IPS DF 6.9 (cell line): ENCODE data around the gene ESPN.
"Not testable (repeated sequence)": the region's sequence is repeated elsewhere in the genome, so short reads cannot be mapped to it uniquely, and the experiment has no call there.

Source experiments
- DNase-seq: peaks from one replicate; pipeline ENCODE4 v3.0.0-alpha.2; 2013; ENCODE audit warnings: low read depth, low spot score
- H3K27ac ChIP-seq: one replicate; pipeline ENCODE4 v1.5.1; 2013; ENCODE audit warnings: low read length, control low read depth
- H3K27me3 ChIP-seq: 2 replicates; pipeline ENCODE4 v1.6.1; 2013; ENCODE audit warnings: mild to moderate bottlenecking, low read length; ENCODE audit not compliant: control insufficient read depth, insufficient read depth
- H3K36me3 ChIP-seq: 2 replicates; pipeline ENCODE4 v1.6.1; 2013; ENCODE audit warnings: low read length; ENCODE audit not compliant: control insufficient read depth, insufficient read depth
- H3K4me1 ChIP-seq: 2 replicates; pipeline ENCODE4 v1.6.1; 2013; ENCODE audit warnings: low read length; ENCODE audit not compliant: control insufficient read depth, insufficient read depth
- H3K4me3 ChIP-seq: 2 replicates; pipeline ENCODE4 v1.5.1; 2013; ENCODE audit warnings: mild to moderate bottlenecking, low read length
- H3K9me3 ChIP-seq: 2 replicates; pipeline ENCODE4 v1.6.1; 2013; ENCODE audit warnings: low read length, inconsistent platforms; ENCODE audit not compliant: control insufficient read depth, insufficient read depth
- WGBS: extraction: QIAGEN DNeasy Blood & Tissue Kit; methylation state at CpG from one replicate; pipeline ENCODE4 v1.1.7; 2013; ENCODE audit warnings: mixed read lengths, missing lambda C conversion rate; ENCODE audit not compliant: insufficient read length, insufficient coverage; 5-methylcytosine and 5-hydroxymethylcytosine counted together

Gene ESPN

GRCh38 chr1:6427441-6428390, 3.1 kb downstream of the ESPN start:
- WGBS: no CpG with 5 or more reads among the region's 26 CpGs
- Histone ChIP-seq H3K4me3 (no peak overlapping the region), H3K27me3 (peaks cover 31% of the 10 kb centered on the region), H3K36me3 (no peaks in the 10 kb centered on the region; the same call in 1 of the 2 replicates), H3K27ac (no peak overlapping the region), H3K9me3 (no peaks in the 10 kb centered on the region), H3K4me1 (peaks cover 12% of the 10 kb centered on the region; the same call in 1 of the 2 replicates)
- DNase-seq: no peak

- H3K36me3 ChIP-seq, H3K4me1 ChIP-seq, H3K9me3 ChIP-seq, H3K4me3 ChIP-seq, H3K27ac ChIP-seq, DNase-seq: not testable (repeated sequence)
- H3K27me3 ChIP-seq: peaks cover 27% of the 10 kb centered on the region
- no CpG with 5 or more reads among the region's 6 CpGs for WGBS
Measured at GRCh38 chr1:6428453-6428852, 3.9 kb downstream of the ESPN start.

- not testable (repeated sequence) for H3K36me3 ChIP-seq, H3K9me3 ChIP-seq, H3K27ac ChIP-seq, H3K4me1 ChIP-seq, H3K4me3 ChIP-seq, DNase-seq
- H3K27me3 ChIP-seq: peaks cover 15% of the 10 kb centered on the region
- no CpG with 5 or more reads among the region's 19 CpGs for WGBS
Measured at GRCh38 chr1:6429660-6430411, 5.3 kb downstream of the ESPN start.

GRCh38 chr1:6431645-6432579, 7.3 kb downstream of the ESPN start:
- DNase-seq, H3K4me3 ChIP-seq, H3K27me3 ChIP-seq, H3K9me3 ChIP-seq, H3K27ac ChIP-seq, H3K4me1 ChIP-seq, H3K36me3 ChIP-seq: not testable (repeated sequence)
- no CpG with 5 or more reads among the region's 13 CpGs for WGBS

- Histone ChIP-seq H3K4me1 (peaks cover 6% of the 10 kb centered on the region), H3K4me3 (no peak overlapping the region), H3K9me3 (no peaks in the 10 kb centered on the region), H3K36me3 (no peaks in the 10 kb centered on the region), H3K27me3 (no peaks in the 10 kb centered on the region), H3K27ac (no peak overlapping the region)
- WGBS: no CpG with 5 or more reads among the region's 5 CpGs
- no peak for DNase-seq
Measured at GRCh38 chr1:6434186-6434585, 9.6 kb downstream of the ESPN start.

GRCh38 chr1:6435129-6435528, 10.6 kb downstream of the ESPN start:
- WGBS: no CpG with 5 or more reads among the region's 15 CpGs

GRCh38 chr1:6435547-6435946, 11.0 kb downstream of the ESPN start:
- Histone ChIP-seq H3K36me3 (no peaks in the 10 kb centered on the region), H3K4me3 (no peak overlapping the region), H3K4me1 (peaks cover 2% of the 10 kb centered on the region), H3K27ac (no peak overlapping the region), H3K9me3 (no peaks in the 10 kb centered on the region), H3K27me3 (0 out of 2 replicates have a peak, but pooled peaks cover 1% of the 10 kb centered on the region)
- no peak for DNase-seq
- no CpG with 5 or more reads among the region's 3 CpGs for WGBS

More at GRCh38 chr1:6435129-6435528, 10.6 kb downstream of the ESPN start:
- H3K27ac ChIP-seq: no peak overlapping the region
- H3K4me1 ChIP-seq: peaks cover 2% of the 10 kb centered on the region
- no peak for DNase-seq
- no peak overlapping the region for H3K4me3 ChIP-seq
- H3K27me3 ChIP-seq: 0 out of 2 replicates have a peak, but pooled peaks cover 1% of the 10 kb centered on the region
- H3K36me3 ChIP-seq: no peaks in the 10 kb centered on the region
- H3K9me3 ChIP-seq: no peaks in the 10 kb centered on the region

- H3K27ac ChIP-seq, H3K9me3 ChIP-seq, H3K4me1 ChIP-seq, DNase-seq, H3K4me3 ChIP-seq, H3K36me3 ChIP-seq, H3K27me3 ChIP-seq: not testable (repeated sequence)
- WGBS: no CpG with 5 or more reads among the region's 3 CpGs
Measured at GRCh38 chr1:6436277-6436676, 11.7 kb downstream of the ESPN start.

GRCh38 chr1:6437012-6437700, 12.6 kb downstream of the ESPN start:
- not testable (repeated sequence) for H3K27me3 ChIP-seq, H3K36me3 ChIP-seq, H3K4me3 ChIP-seq, H3K27ac ChIP-seq, H3K4me1 ChIP-seq, H3K9me3 ChIP-seq, DNase-seq
- WGBS: no CpG with 5 or more reads among the region's 22 CpGs
